Stimulated activated effector memory CD8-positive, alpha-beta T cell treated with anti-CD3 and anti-CD28 coated beads, Interleukin-12 subunit alpha, Interleukin-12 subunit beta, amount 100 ng/mL, for 72 hours (primary cell): ENCODE data around the gene HNRNPC.
A peak's percentile ranks its signal among the peaks of the same experiment; 100 is the strongest.
"Not testable (repeated sequence)": the region's sequence is repeated elsewhere in the genome, so short reads cannot be mapped to it uniquely, and the experiment has no call there.

Source experiments
- ATAC-seq: fragments of 150-1000 bp; cut with Tn5 transposase; 2 replicates; pipeline ENCODE4 v1.10.0; 2021
- DNase-seq, 2 donors: peaks; one replicate each; pipeline ENCODE4 v3.0.0; 2021 to 2022; ENCODE audit warnings: low spot score in 2 of 2
- H3K27ac Mint-ChIP-seq: one replicate; pipeline ENCODE4 v1.8.0; 2022; ENCODE audit warnings: mild to moderate bottlenecking, mixed read lengths
- H3K36me3 Mint-ChIP-seq: one replicate; pipeline ENCODE4 v1.8.0; 2022; ENCODE audit warnings: mild to moderate bottlenecking, mixed read lengths
- H3K4me1 Mint-ChIP-seq: one replicate; pipeline ENCODE4 v1.8.0; 2022; ENCODE audit warnings: mixed read lengths
- H3K4me3 Mint-ChIP-seq: one replicate; pipeline ENCODE4 v1.8.0; 2022; ENCODE audit warnings: mild to moderate bottlenecking, mixed read lengths
- H3K9me3 Mint-ChIP-seq: one replicate; pipeline ENCODE4 v1.8.0; 2022; ENCODE audit warnings: mixed read lengths

HNRNPC gene

GRCh38 chr14:21269252-21270046, at the start of gene HNRNPC:
TSS of gene HNRNPC (minus strand) at chr14:21269442. CDS start at chr14:21234193, 35,249 bp downstream.
- DNase-seq (peak; percentile 100), ATAC-seq (peak; percentile 94)
- Mint-ChIP-seq H3K4me1 (peaks cover 26% of the 10 kb centered on the region), H3K27ac (peak within 1 kb of the TSS; percentile 100), H3K36me3 (peaks cover 56% of the 10 kb centered on the region), H3K9me3 (no peaks in the 10 kb centered on the region), H3K4me3 (peak within 1 kb of the TSS; percentile 96)

- DNase-seq (no peak), ATAC-seq (peak; percentile 26)
- Mint-ChIP-seq H3K4me3 (no peak overlapping the region), H3K36me3 (no peaks in the 10 kb centered on the region), H3K4me1 (peaks cover 9% of the 10 kb centered on the region), H3K27ac (no peak overlapping the region), H3K9me3 (no peaks in the 10 kb centered on the region)
Observed at GRCh38 chr14:21317398-21317797, 48.2 kb upstream of the HNRNPC start.

GRCh38 chr14:21313512-21313911, 44.3 kb upstream of the HNRNPC start:
- peaks cover 10% of the 10 kb centered on the region for H3K4me1 Mint-ChIP-seq
- no peaks in the 10 kb centered on the region for H3K36me3 Mint-ChIP-seq
- no peak overlapping the region for H3K4me3 Mint-ChIP-seq
- ATAC-seq (no peak), DNase-seq (no peak)
- H3K27ac Mint-ChIP-seq, result no peak overlapping the region
- H3K9me3 Mint-ChIP-seq, result no peaks in the 10 kb centered on the region

GRCh38 chr14:21311614-21312013, 42.4 kb upstream of the HNRNPC start:
- no peak for ATAC-seq
- Mint-ChIP-seq H3K4me3 (no peak overlapping the region), H3K4me1 (peaks cover 16% of the 10 kb centered on the region), H3K36me3 (no peaks in the 10 kb centered on the region), H3K27ac (no peak overlapping the region), H3K9me3 (no peaks in the 10 kb centered on the region)
- no peak for DNase-seq

GRCh38 chr14:21309956-21310355, 40.7 kb upstream of the HNRNPC start:
- no peak for ATAC-seq
- DNase-seq, result no peak
- Mint-ChIP-seq H3K27ac (no peak overlapping the region), H3K9me3 (no peaks in the 10 kb centered on the region), H3K36me3 (no peaks in the 10 kb centered on the region), H3K4me3 (no peak overlapping the region), H3K4me1 (peaks cover 16% of the 10 kb centered on the region)

- H3K27ac Mint-ChIP-seq, result peak overlapping the region; percentile 80
- no peaks in the 10 kb centered on the region for H3K36me3 Mint-ChIP-seq
- ATAC-seq, result no peak
- H3K4me3 Mint-ChIP-seq, result peak overlapping the region; percentile 57
- H3K9me3 Mint-ChIP-seq, result no peaks in the 10 kb centered on the region
- peaks cover 16% of the 10 kb centered on the region for H3K4me1 Mint-ChIP-seq
- no peak for DNase-seq
Observed at GRCh38 chr14:21309238-21309636, 40.0 kb upstream of the HNRNPC start.

- Mint-ChIP-seq H3K4me1 (peaks cover 16% of the 10 kb centered on the region), H3K4me3 (peak overlapping the region; percentile 57), H3K36me3 (no peaks in the 10 kb centered on the region), H3K9me3 (no peaks in the 10 kb centered on the region), H3K27ac (peak overlapping the region; percentile 80)
- peak; percentile 40 to 67 for DNase-seq
- peak; percentile 93 for ATAC-seq
Observed at GRCh38 chr14:21308479-21309237, 39.4 kb upstream of the HNRNPC start.

- Mint-ChIP-seq H3K4me1 (peaks cover 16% of the 10 kb centered on the region), H3K4me3 (peak overlapping the region; percentile 57), H3K36me3 (no peaks in the 10 kb centered on the region), H3K27ac (peak overlapping the region; percentile 80), H3K9me3 (no peaks in the 10 kb centered on the region)
- no peak for ATAC-seq
- no peak for DNase-seq
Observed at GRCh38 chr14:21308132-21308478, 38.9 kb upstream of the HNRNPC start.

- DNase-seq (no peak), ATAC-seq (no peak)
- no peaks in the 10 kb centered on the region for H3K9me3 Mint-ChIP-seq
- H3K4me1 Mint-ChIP-seq, result peaks cover 16% of the 10 kb centered on the region
- no peak overlapping the region for H3K4me3 Mint-ChIP-seq
- H3K27ac Mint-ChIP-seq, result no peak overlapping the region
- no peaks in the 10 kb centered on the region for H3K36me3 Mint-ChIP-seq
Observed at GRCh38 chr14:21307637-21308036, 38.4 kb upstream of the HNRNPC start.

GRCh38 chr14:21302836-21303140, 33.5 kb upstream of the HNRNPC start:
- H3K36me3 Mint-ChIP-seq, H3K9me3 Mint-ChIP-seq, H3K4me1 Mint-ChIP-seq, H3K27ac Mint-ChIP-seq, DNase-seq, ATAC-seq, H3K4me3 Mint-ChIP-seq: not testable (repeated sequence)

GRCh38 chr14:21302013-21302835, 33.0 kb upstream of the HNRNPC start:
- Mint-ChIP-seq H3K27ac (no peak overlapping the region), H3K36me3 (no peaks in the 10 kb centered on the region), H3K4me1 (peaks cover 6% of the 10 kb centered on the region), H3K9me3 (no peaks in the 10 kb centered on the region), H3K4me3 (no peak overlapping the region)
- ATAC-seq, result no peak
- DNase-seq, result no peak

- H3K4me1 Mint-ChIP-seq, result peaks cover 6% of the 10 kb centered on the region
- peak overlapping the region; percentile 43 for H3K4me3 Mint-ChIP-seq
- ATAC-seq, result peak; percentile 64
- H3K27ac Mint-ChIP-seq, result no peak overlapping the region
- H3K36me3 Mint-ChIP-seq, result no peaks in the 10 kb centered on the region
- peak; percentile 2 to 49 for DNase-seq
- H3K9me3 Mint-ChIP-seq, result no peaks in the 10 kb centered on the region
Observed at GRCh38 chr14:21300892-21301291, 31.6 kb upstream of the HNRNPC start.

GRCh38 chr14:21299562-21300130, 30.4 kb upstream of the HNRNPC start:
- DNase-seq (no peak), ATAC-seq (no peak)
- peaks cover 6% of the 10 kb centered on the region for H3K4me1 Mint-ChIP-seq
- no peaks in the 10 kb centered on the region for H3K36me3 Mint-ChIP-seq
- H3K27ac Mint-ChIP-seq, result no peak overlapping the region
- H3K9me3 Mint-ChIP-seq, result no peaks in the 10 kb centered on the region
- H3K4me3 Mint-ChIP-seq, result no peak overlapping the region

- Mint-ChIP-seq H3K4me1 (peaks cover 6% of the 10 kb centered on the region), H3K9me3 (no peaks in the 10 kb centered on the region), H3K4me3 (no peak overlapping the region), H3K36me3 (no peaks in the 10 kb centered on the region), H3K27ac (no peak overlapping the region)
- DNase-seq (no peak), ATAC-seq (no peak)
Observed at GRCh38 chr14:21298358-21298757, 29.1 kb upstream of the HNRNPC start.

GRCh38 chr14:21294026-21294425, 24.8 kb upstream of the HNRNPC start:
- not testable (repeated sequence) for DNase-seq, H3K9me3 Mint-ChIP-seq, H3K4me1 Mint-ChIP-seq, H3K4me3 Mint-ChIP-seq, H3K36me3 Mint-ChIP-seq, H3K27ac Mint-ChIP-seq, ATAC-seq
